HG02981 (cell line): Measurements from ENCODE around the gene MLIP.

Source experiments
- ATAC-seq: cut with Tn5 transposase; IDR thresholded peaks from one replicate; pipeline ENCODE4 v1.9.1; 2021; ENCODE audit warnings: mild to moderate bottlenecking, moderate library complexity; ENCODE audit not compliant: unreplicated experiment

The MLIP gene

GRCh38 chr6:54094786-54095185, 16.5 kb upstream of the MLIP start:
- ATAC-seq, result no peak

- ATAC-seq, result no peak
These were observed 15.5 kb upstream of the MLIP start for GRCh38 chr6:54095723-54096122.

GRCh38 chr6:54096811-54097210, 14.4 kb upstream of the MLIP start:
- ATAC-seq, result no peak

GRCh38 chr6:54097753-54098152, 13.5 kb upstream of the MLIP start:
- ATAC-seq, result no peak

- ATAC-seq, result no peak
These were observed 12.7 kb upstream of the MLIP start for GRCh38 chr6:54098450-54099044.

GRCh38 chr6:54099225-54099624, 12.0 kb upstream of the MLIP start:
- ATAC-seq, result no peak

GRCh38 chr6:54100411-54101006, 10.7 kb upstream of the MLIP start:
- ATAC-seq, result peak; percentile 93

- no peak for ATAC-seq
These were observed 9.0 kb upstream of the MLIP start for GRCh38 chr6:54102238-54102637.

- no peak for ATAC-seq
These were observed 7.7 kb upstream of the MLIP start for GRCh38 chr6:54103497-54103896.

GRCh38 chr6:54106727-54107126, 4.5 kb upstream of the MLIP start:
- ATAC-seq, result no peak

GRCh38 chr6:54107470-54108090, 3.7 kb upstream of the MLIP start:
- ATAC-seq, result no peak

GRCh38 chr6:54108271-54108670, 3.0 kb upstream of the MLIP start:
- no peak for ATAC-seq

GRCh38 chr6:54109586-54109985, 1.7 kb upstream of the MLIP start:
- no peak for ATAC-seq

- ATAC-seq, result no peak
These were observed 958 bp downstream of the MLIP start for GRCh38 chr6:54112151-54112650.

GRCh38 chr6:54114991-54115390, 3.7 kb downstream of the MLIP start:
- no peak for ATAC-seq

GRCh38 chr6:54115966-54116365, 4.7 kb downstream of the MLIP start:
- no peak for ATAC-seq

GRCh38 chr6:54118117-54118516, 6.9 kb downstream of the MLIP start:
- ATAC-seq, result no peak

- ATAC-seq, result no peak
These were observed 14.2 kb downstream of the MLIP start for GRCh38 chr6:54125493-54125892.

- ATAC-seq, result no peak
These were observed 18.9 kb downstream of the MLIP start for GRCh38 chr6:54130179-54130578.

GRCh38 chr6:54132587-54132986, 21.3 kb downstream of the MLIP start:
- ATAC-seq, result no peak

- ATAC-seq, result no peak
These were observed 21.9 kb downstream of the MLIP start for GRCh38 chr6:54133186-54133585.

GRCh38 chr6:54134935-54135334, 23.7 kb downstream of the MLIP start:
- no peak for ATAC-seq
